GM18870 (cell line): ENCODE results near the gene C1QB.

Experiments used
- ATAC-seq: cut with Tn5 transposase; IDR thresholded peaks from one replicate; pipeline ENCODE4 v1.9.1; 2021; ENCODE audit warnings: moderate library complexity; ENCODE audit not compliant: unreplicated experiment

The C1QB gene

DNA sequence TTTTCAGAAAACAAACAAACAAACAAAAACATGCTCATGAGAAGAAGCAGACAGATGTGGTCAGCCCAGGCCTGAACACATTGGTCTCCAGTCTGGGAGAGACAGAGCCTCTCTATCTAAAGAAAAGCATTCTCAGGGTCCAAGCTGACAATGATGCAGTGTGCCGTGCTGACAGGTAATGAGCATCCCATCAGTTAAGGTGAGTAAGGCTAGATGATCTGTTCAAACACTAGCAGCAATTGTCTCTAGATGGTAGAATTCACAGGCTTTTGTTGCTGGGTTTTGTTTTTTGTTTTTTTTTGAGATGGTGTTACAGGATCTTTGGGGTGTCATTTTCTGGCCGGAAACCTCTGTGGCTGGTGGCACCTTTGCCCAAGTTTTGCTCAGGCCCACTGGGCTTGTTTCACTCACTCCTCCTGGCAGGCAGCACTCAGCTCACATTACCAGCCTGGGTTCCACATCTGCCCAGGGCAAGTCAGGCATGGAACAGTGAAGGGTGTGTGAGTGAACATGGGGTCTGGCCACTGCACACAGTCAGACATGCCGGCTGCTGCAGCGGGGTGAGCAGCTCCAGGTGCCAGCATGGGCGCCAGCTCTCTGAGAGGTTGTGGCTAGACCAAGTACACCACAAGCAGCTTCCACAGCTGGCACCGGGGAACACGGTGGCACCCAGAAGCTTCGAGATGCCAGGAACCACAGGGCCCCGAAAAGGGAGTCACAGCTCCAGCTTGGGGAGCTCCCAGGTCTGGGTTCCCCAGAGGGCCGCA lies 19.2 kb upstream of the C1QB start:
- no peak for ATAC-seq

DNA sequence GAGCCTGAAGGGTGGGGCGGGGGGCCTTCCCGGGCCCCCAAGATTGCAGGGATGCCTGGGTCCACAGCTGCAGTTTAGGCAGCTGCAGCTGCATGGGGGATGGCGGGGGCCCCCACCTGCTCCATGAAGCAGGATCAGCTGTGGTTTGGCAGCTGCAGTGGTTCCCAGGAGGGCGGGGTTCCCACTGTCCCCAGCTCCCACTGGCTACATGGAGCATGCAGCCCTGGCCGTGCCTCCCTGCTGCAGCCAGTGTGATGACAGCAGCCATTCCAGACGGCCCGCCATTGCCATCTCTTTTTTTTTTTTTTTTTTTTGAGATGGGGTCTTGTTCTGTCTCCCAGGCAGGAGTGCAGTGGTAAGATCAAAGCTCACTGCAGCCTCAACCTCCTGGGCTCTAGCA lies 17.6 kb upstream of the C1QB start:
- ATAC-seq = no peak

GRCh38 chr1:22636353-22636752 lies 16.7 kb upstream of the C1QB start, which contains the start of gene C1QA:
Gene C1QA (plus strand): TSS chr1:22636628. CDS start chr1:22637617, 989 bp downstream.
- no peak for ATAC-seq

DNA sequence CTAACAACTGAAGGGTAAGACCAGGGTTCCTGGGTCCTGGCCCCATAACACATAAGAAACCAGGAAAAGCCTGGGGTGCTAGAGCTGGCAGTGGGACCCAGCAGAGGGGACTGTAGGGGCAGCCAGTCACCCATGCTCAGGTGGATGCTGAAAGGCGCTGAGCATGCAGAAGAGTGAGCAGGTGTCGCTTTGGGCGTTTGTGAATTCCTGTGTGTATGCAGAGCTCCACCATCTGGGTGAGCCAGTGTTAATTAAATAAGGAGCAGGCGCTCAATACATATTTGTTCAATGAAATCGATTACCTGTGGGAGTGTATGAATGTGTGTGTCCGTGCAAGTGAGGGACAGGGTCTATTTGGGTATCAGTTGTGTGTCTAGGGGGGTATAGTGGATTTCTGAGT lies 16.1 kb upstream of the C1QB start:
- no peak for ATAC-seq

DNA sequence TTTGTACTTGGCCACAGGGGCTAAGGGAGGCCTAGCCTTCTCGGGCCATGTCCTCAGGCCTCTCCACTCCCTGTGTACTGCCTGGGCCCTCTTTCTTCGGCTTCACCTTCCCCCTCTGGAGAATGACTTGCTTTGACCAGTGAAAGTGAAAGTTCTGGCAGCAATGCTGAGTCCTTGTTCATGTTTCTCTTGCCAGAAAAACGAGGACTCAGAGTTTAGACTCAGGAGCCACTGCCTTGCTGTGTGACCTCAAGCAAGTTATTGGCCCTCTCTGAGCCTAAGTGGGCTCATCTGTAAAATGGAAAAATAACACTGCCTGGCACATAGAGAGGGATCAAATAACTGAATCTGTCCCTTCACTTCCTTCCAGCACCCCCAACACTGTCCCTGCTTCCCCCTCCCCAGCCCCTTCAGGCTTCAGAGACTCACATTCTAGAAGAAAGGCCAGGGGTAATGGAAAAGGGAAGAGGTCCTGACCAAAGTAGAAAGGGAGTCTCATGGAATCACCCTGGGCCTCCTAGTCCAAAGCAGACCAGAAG lies 15.1 kb upstream of the C1QB start:
- no peak for ATAC-seq

DNA sequence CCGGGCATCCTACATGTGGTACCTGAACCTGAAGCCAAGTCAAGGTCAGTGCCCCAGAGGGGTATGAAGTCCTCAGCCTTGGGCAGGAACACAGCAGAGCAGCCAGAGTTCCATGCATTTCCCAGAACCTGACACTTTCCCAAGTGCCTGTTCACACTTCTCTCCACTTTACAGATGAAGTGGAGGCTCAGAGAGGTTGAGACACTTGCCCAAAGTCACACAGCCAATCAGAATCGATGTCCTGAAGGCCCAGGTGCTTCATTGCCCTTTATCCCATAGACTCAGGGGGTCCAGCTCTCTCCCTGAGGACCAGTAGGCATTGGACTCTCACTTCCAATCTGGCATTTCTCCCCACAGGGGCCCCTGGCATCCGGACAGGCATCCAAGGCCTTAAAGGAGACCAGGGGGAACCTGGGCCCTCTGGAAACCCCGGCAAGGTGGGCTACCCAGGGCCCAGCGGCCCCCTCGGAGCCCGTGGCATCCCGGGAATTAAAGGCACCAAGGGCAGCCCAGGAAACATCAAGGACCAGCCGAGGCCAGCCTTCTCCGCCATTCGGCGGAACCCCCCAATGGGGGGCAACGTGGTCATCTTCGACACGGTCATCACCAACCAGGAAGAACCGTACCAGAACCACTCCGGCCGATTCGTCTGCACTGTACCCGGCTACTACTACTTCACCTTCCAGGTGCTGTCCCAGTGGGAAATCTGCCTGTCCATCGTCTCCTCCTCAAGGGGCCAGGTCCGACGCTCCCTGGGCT lies 14.4 kb upstream of the C1QB start:
- no peak for ATAC-seq

DNA sequence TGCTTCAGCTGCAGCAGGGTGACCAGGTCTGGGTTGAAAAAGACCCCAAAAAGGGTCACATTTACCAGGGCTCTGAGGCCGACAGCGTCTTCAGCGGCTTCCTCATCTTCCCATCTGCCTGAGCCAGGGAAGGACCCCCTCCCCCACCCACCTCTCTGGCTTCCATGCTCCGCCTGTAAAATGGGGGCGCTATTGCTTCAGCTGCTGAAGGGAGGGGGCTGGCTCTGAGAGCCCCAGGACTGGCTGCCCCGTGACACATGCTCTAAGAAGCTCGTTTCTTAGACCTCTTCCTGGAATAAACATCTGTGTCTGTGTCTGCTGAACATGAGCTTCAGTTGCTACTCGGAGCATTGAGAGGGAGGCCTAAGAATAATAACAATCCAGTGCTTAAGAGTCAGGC lies 13.8 kb upstream of the C1QB start:
- ATAC-seq = no peak

DNA sequence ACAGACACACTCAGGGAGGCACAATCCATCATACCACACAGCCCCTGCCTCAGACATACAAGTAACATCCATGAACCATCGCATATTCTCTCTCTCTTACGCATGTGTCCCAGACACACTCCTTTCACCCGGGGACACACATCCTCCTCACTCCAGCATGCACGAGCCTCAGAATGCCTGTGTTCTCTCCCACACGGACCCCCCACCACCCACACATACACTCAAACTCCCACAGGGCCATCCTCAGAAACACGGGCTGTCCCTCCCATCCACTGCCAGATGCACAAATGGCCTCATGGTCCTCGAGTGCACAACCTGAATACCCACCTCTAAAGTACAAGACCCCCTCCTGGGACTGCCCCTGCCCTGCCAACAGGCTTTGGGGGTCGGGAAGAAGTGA lies 11.8 kb upstream of the C1QB start:
- no peak for ATAC-seq

DNA sequence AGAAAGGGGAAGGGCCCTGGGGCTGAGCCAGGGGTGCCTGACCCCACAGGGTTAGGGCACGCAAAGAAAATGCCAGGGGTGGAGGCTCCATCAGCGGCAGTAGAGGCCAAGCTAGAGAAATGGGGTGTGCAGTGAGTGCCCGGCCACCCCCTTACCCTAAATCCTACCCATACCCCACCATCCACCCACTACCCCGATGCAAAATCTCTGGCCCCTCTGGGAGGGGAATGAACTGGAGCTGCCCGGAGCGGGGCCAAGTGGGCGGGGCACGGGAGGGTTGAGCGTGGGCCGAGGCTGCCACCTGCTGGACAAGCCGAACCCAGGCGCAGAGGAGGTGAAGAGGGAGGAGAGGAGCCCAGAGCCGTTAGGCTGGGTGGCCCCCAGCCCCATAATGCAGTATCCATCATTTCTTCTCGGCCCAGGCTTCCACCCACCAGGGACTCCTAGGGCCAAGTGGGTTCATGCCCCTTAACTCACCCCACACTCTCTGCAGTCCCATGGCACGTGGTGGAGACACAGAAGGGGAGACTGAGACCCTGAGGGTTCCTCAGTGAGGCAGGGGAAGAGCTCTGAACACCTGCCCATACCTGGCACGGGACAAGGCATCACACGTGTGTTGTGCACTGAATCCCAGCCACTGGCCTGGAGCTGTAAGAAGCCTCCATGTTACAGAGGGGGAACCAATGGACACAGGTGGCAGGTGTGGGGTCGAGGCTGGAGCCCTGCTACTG lies 11.0 kb upstream of the C1QB start:
- no peak for ATAC-seq

DNA sequence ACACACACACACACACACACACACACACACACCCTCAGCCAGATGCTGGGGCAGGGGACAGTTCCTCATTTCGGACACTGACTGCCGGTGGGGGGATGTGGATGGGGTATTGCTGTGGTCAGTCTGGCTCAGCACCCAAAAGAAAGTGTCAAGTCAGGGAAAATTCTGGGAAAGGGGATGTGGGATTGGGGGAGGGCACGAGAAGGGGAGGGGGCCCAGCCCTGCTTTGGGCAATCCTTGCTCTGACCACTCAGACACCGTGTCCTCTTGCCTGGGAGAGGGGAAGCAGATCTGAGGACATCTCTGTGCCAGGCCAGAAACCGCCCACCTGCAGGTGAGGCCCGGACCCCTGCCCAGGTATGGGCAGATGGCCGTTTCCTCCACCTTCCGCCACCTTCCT lies 9.7 kb upstream of the C1QB start, which contains the start of gene C1QC:
Gene C1QC, plus strand, starts transcription at position 253 of the 400 bp plus-strand sequence. CDS start 391 bp downstream, outside the sequence.
- ATAC-seq = no peak

DNA sequence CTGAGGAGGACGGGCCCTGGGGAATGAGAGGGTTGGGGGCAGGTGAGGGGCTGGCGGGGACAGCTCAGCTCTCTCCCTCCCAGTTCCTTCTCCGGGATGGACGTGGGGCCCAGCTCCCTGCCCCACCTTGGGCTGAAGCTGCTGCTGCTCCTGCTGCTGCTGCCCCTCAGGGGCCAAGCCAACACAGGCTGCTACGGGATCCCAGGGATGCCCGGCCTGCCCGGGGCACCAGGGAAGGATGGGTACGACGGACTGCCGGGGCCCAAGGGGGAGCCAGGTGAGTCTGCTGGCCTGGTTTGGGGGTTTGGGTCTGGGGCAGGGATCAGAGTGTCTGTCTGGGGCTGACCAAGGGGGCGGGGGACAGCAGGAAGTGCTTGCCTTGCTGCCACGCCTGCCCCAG lies 9.1 kb upstream of the C1QB start:
- no peak for ATAC-seq

DNA sequence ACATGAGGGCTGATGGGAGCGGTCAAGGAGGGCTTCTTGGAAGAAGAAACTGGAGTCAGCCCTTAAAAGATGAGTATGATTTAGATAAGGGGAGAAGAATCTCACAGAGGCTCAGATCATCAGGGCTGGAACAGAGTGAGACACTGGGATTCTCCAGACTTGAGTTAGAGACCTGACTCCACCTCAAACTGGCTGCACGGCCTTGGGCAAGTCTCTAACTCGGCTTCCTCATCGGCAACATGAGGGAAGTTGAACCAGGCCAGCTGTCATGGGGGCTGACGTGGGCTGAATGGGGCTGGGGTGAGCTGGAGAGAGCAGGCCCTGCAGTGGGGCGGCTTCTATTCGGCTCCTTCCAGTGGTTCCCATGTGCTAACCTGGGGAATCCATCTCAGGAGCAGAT lies 7.1 kb upstream of the C1QB start:
- ATAC-seq = no peak

DNA sequence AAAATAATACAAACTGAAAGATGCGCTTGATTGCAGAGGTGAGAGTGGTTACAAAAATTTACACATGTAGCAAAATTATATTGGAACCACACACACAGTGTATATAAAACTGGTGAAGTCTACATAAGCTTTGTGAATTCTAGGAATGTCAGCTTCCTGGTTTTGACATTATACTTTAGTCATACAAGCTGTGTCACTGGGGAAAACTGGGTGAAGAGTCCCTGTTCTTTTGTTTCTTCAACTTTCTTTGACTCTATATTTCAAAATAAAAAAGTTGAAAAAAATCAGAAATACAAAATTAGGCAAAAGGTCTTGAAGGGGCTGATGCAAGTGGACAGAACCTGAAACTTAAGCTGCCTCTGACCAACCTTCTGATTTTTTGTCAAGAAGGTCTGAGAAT lies 6.7 kb upstream of the C1QB start:
- no peak for ATAC-seq

- ATAC-seq = no peak
These were observed 2.8 kb upstream of the C1QB start for GRCh38 chr1:22650089-22650693.

DNA sequence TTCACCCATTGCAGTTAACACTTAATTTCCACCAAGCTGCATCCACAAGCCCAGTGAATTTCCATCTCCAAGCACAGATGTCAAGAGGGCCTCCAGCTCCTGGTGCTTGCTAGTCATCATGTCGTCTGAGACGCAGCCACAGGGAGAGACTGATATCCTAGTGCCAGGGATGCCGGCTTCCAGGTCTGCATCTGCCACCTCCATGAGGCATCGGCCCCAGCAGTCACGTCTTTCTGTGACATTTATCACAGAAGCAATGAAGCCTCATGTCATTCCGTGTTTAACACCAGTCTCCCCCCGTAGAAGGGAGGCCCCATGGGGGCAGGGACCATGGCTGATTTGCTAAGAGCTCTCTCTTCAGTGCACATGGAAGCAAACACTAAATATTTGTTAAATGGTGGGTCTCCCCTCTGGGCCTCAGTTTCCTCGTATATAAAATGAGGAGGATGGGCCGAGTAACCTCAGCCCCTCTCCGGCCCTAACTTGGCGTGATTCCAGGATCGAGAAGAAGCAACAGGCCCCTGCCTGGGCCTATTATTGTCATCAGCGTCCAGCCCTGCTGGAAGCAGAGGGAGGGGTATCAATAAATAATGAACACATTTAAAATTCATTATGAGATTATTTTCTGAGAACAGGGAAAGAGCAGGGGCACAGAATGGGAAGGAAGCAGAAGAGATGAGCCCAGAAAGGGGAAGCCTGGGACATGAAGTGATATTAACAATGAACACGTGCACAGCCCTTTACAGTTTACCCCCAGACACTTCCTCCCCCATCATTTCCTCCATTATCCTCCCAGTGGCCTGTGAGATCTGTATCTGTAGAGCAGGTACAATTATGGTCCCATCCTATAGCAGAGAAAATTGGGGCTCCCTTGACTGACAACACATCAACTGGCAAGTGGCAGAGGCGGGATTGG lies 837 bp upstream of the C1QB start:
- ATAC-seq = no peak

- no peak for ATAC-seq
These were observed 1.7 kb downstream of the C1QB start for GRCh38 chr1:22654692-22655091.

DNA sequence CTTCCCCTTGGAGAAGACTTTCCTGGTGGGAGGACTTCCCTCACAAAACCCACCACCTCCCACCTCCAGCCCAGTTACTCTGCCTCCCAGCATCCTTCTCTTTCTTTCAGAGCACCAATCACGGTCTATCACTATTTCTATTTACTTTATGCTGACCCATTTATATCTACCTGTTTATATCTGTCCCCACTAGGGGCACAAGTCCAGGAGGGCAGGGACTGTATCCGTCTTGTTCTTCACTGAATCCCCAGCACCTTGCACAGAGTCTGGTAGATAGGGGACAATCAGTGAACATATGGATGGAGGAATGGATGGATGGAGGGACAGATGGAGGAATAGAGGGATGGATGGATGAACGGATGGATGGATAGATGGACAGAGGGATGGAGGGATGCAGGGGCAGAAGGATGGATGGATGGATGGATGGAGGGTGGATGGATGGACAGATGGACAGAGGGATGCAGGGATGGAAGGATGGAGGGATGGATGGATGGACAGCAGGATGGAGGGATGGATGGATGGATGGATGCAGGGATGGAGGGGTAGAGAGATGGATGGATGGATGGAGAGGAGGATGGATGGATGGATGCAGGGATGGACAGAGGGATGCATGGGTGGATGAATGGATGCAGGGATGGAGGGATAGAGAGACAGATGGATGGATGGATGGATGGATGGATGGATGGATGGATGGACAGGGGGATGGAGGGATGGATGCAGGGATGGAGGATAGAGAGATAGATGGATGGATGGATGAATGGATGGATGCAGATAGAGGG lies 5.5 kb downstream of the C1QB start:
- ATAC-seq = no peak

GRCh38 chr1:22660716-22661241 lies 7.7 kb downstream of the C1QB start:
- ATAC-seq = no peak

- no peak for ATAC-seq
These were observed 8.8 kb downstream of the C1QB start for GRCh38 chr1:22661880-22662279.
